Psoas muscle (tissue), 8 donors: ENCODE data around the gene RNF225. TPM values are rescaled to one million over a fixed set of nuclear protein-coding genes. Genes with fewer than 3 reads are reported as not detected.

Experiments used
- ATAC-seq, 4 donors: fragments of 200-7000 bp; cut with Tn5 transposase; one replicate each; pipeline ENCODE4 v1.9.1; 2020; ENCODE audit warnings: moderate library complexity in 3 of 4, mild to moderate bottlenecking in 2 of 4
- DNase-seq, 2 donors: peaks; one replicate each; pipeline ENCODE4 v3.0.0-alpha.2; 2020
- H3K27ac ChIP-seq: fragments of 200-600 bp; one replicate; pipeline ENCODE4 v1.8.0; 2022
- H3K27me3 ChIP-seq, 3 donors: fragments of 200-600 bp in 1 of 3; one replicate each; pipeline versions ENCODE4 v1.6.1 to v1.8.0; 2013 to 2022; ENCODE audit warnings: low read length in 2 of 3, mild to moderate bottlenecking in 2 of 3, moderate library complexity in 1 of 3; ENCODE audit not compliant: insufficient read depth in 3 of 3
- H3K36me3 ChIP-seq, 2 donors: fragments of 200-600 bp in 1 of 2; one replicate each; pipeline versions ENCODE4 v1.6.1 to v1.8.0; 2013 to 2022; ENCODE audit warnings: low read depth in 1 of 2, mild to moderate bottlenecking in 1 of 2, moderate library complexity in 1 of 2; ENCODE audit not compliant: insufficient read depth in 1 of 2
- H3K4me1 ChIP-seq: fragments of 200-600 bp; one replicate; pipeline ENCODE4 v1.8.0; 2022
- H3K4me3 ChIP-seq: fragments of 200-600 bp; one replicate; pipeline ENCODE4 v1.8.0; 2022; ENCODE audit warnings: mild to moderate bottlenecking
- H3K9me3 ChIP-seq: fragments of 200-600 bp; one replicate; pipeline ENCODE4 v1.8.0; 2022
- CTCF ChIP-seq: fragments of 200-600 bp; IDR thresholded peaks from one replicate; pipeline ENCODE4 v1.8.0; 2022; ENCODE audit warnings: antibody characterized with exemption
- WGBS, 3 donors: extraction: QIAGEN DNeasy Blood & Tissue Kit; methylation state at CpG; one replicate each; pipeline versions ENCODE4 v1.1.6 to v1.1.7; 2013; 5-methylcytosine and 5-hydroxymethylcytosine counted together
- intact Hi-C, 2 donors: fragments of 100-400 bp; cut with DNase I; formaldehyde crosslinking; loops; one replicate each; pipeline versions ENCODE4 v1.11.0 to v1.14.2; 2022
- polyA plus RNA-seq, 3 donors: library from polyadenylated mRNA; stranded (reverse); fragments of 200-250 nt; gene quantifications; one replicate each; pipeline ENCODE4 v1.2.3, GENCODE V29; 2013
- total RNA-seq, 4 donors: library from RNA; stranded (reverse); fragmentation: NEBNext Ultra II Directional in 2 of 4; extraction: Animal tissue kit (Norgen Biotek cat#: 25700) in 2 of 4; gene quantifications; one replicate each; pipeline versions ENCODE4 v1.2.1 to v1.2.4, GENCODE V29; 2021 to 2023
- donor health status: healthy with polysubstance abuse.
- donor health status: DM: no; HTN: no; CAD: no; lungs with moderate emphysema.
- donor health status: Bipolar disorder and iron deficiency.
- donor health status: healthy.
- donor health status: DM: yes; HTN: yes; CAD: no.
- donor health status: DM: no; HTN: no; CAD: no.
- donor health status: DM: no; HTN: no; CAD: no.
- donor health status: DM: yes; HTN: yes; CAD: no.

RNF225 gene
- total and polyA plus RNA-seq, 7 donors, result not detected

GRCh38 chr19:58398087-58398486, 2.6 kb downstream of the RNF225 start:
- Histone ChIP-seq H3K27ac (no peak overlapping the region), H3K4me3 (no peak overlapping the region), H3K27me3 (peaks cover 0 to 13% (median 8%) of the 10 kb centered on the region in 3 donors), H3K9me3 (no peaks in the 10 kb centered on the region), H3K36me3 (peaks cover 7 to 21% of the 10 kb centered on the region in 2 donors), H3K4me1 (peaks cover 8% of the 10 kb centered on the region)
- intact Hi-C loops, result no loop called here
- ATAC-seq (no peak), DNase-seq (no peak)
- TF ChIP-seq CTCF, result no peak
- WGBS, 3 donors, result 77 to 82% (median 80%) methylated on average over 4 of the region's 4 CpGs

- 89 to 92% (median 90%) methylated on average over 6 of the region's 6 CpGs for WGBS, 3 donors
Measured at GRCh38 chr19:58398545-58398944, 3.1 kb downstream of the RNF225 start.

GRCh38 chr19:58399903-58400302, 4.4 kb downstream of the RNF225 start:
- ATAC-seq, result no peak
- Histone ChIP-seq H3K4me3 (peak overlapping the region; percentile 69), H3K27ac (no peak overlapping the region), H3K36me3 (peaks cover under 1 to 3% of the 10 kb centered on the region in 2 donors), H3K27me3 (peaks cover 0 to 13% (median 8%) of the 10 kb centered on the region in 3 donors), H3K4me1 (peaks cover 8% of the 10 kb centered on the region), H3K9me3 (no peaks in the 10 kb centered on the region)
- no peak for TF ChIP-seq CTCF
- DNase-seq, result no peak
- intact Hi-C loops, result loop anchor here in 1 of 2 donors (2.0 kb wide), 1 partner anchor 15 kb away; no protein-coding TSS in a partner anchor
- WGBS, 3 donors, result 90 to 100% (median 95%) methylated on average over 3 of the region's 3 CpGs

More at GRCh38 chr19:58398545-58398944, 3.1 kb downstream of the RNF225 start:
- H3K27me3 ChIP-seq, result peaks cover 0 to 13% (median 8%) of the 10 kb centered on the region in 3 donors
- H3K4me1 ChIP-seq, result peaks cover 8% of the 10 kb centered on the region
- H3K4me3 ChIP-seq, result no peak overlapping the region
- peaks cover 7 to 16% of the 10 kb centered on the region in 2 donors for H3K36me3 ChIP-seq
- H3K27ac ChIP-seq, result no peak overlapping the region
- ATAC-seq (no peak), DNase-seq (no peak)
- no peak for TF ChIP-seq CTCF
- H3K9me3 ChIP-seq, result no peaks in the 10 kb centered on the region
- intact Hi-C loops, result no loop called here

GRCh38 chr19:58400316-58400915, 5.0 kb downstream of the RNF225 start:
- H3K36me3 ChIP-seq, result no peaks in the 10 kb centered on the region
- H3K9me3 ChIP-seq, result no peaks in the 10 kb centered on the region
- H3K27me3 ChIP-seq, result peaks cover 0 to 13% (median 8%) of the 10 kb centered on the region in 3 donors
- H3K4me3 ChIP-seq, result peak overlapping the region; percentile 69
- H3K27ac ChIP-seq, result no peak overlapping the region
- peak in 1 of 4 donors; percentile 0 for ATAC-seq
- H3K4me1 ChIP-seq, result peaks cover 8% of the 10 kb centered on the region
- TF ChIP-seq CTCF, result no peak
- DNase-seq, result no peak
- WGBS, 3 donors, result 27 to 39% (median 32%) methylated on average over 18 of the region's 18 CpGs
- intact Hi-C loops, result loop anchor here in 1 of 2 donors (2.0 kb wide), 1 partner anchor 16 kb away; no protein-coding TSS in a partner anchor
